Mucosa of descending colon (tissue), 3 donors: ENCODE measurements around the gene PTBP2. TPM values are rescaled to one million over a fixed set of nuclear protein-coding genes. Genes with fewer than 3 reads are reported as not detected.

Experiments
- ATAC-seq: fragments of 200-7000 bp; cut with Tn5 transposase; one replicate; pipeline ENCODE4 v1.9.1; 2020; ENCODE audit warnings: mild to moderate bottlenecking, moderate library complexity
- DNase-seq, 3 donors: peaks; one replicate each; pipeline ENCODE4 v3.0.0-alpha.2; 2020
- H3K36me3 ChIP-seq: fragments of 200-600 bp; one replicate; pipeline ENCODE4 v1.8.0; 2021; ENCODE audit warnings: low read depth, mild to moderate bottlenecking
- H3K4me1 ChIP-seq: fragments of 200-600 bp; one replicate; pipeline ENCODE4 v1.8.0; 2021; ENCODE audit warnings: low read depth, mild to moderate bottlenecking
- H3K4me3 ChIP-seq: fragments of 200-600 bp; one replicate; pipeline ENCODE4 v1.8.0; 2021; ENCODE audit warnings: mild to moderate bottlenecking
- H3K9me3 ChIP-seq: fragments of 200-600 bp; one replicate; pipeline ENCODE4 v1.8.0; 2021; ENCODE audit warnings: mild to moderate bottlenecking
- intact Hi-C, 2 donors: fragments of 100-400 bp; cut with DNase I in 1 of 2; cut with micrococcal nuclease in 1 of 2; formaldehyde crosslinking; loops; one replicate each; pipeline versions ENCODE4 v1.11.0 to v1.11.1; 2022; cut with DNase I, micrococcal nuclease
- total RNA-seq, 3 donors: library from RNA; stranded (reverse); fragmentation: NEBNext Ultra II Directional in 2 of 3; extraction: Animal tissue kit (Norgen Biotek cat#: 25700) in 2 of 3; gene quantifications; one replicate each; pipeline versions ENCODE4 v1.2.1 to v1.2.4, GENCODE V29; 2021 to 2023
- TF ChIP-seq, protein P1 (sequence below): fragments of 200-600 bp; IDR thresholded peaks from one replicate; pipeline ENCODE4 v1.8.0; 2022; ENCODE audit warnings: antibody characterized with exemption, mild to moderate bottlenecking
- donor health status: DM: no; HTN: no; CAD: no; lungs with moderate emphysema.
- donor health status: DM: no; HTN: no; CAD: no.
- donor health status: DM: no; HTN: yes; CAD: no.

Gene PTBP2
- total RNA-seq, 3 donors from 2014 or later, result 12.0 to 69.3 (median 15.9) TPM

DNA sequence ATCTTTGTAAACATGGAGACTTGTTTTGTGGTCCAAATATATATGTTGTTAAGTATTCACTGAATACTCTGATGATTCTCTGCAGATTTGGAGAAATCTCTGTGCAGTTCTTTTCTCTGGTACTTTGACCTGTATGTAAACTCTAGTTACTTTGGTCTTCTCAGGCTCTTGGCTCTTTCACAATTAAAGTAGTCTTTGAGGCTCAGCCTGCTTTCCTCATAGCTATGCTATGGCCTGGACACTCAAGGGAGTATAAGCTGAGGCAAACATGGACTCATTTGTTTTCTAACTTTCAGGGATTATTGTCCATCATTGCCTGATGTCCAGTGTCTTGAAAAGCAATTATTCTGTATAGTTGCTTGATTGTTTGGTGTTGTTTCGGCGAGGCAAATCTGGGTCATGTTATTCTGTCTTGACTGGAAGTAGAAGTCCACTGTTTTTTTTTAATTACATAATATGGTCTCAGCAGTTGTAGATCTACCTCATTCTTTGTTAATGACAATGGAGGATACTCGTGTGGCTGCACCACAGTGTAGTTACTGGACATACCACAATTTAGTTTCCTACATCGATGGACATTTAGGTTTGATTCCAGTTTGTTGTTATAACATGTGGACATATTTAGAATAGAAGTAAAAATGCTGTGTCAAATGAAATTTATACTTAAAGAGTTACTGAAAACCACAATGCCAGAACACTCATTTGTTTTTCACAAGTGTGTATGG, 9.2 kb downstream of the PTBP2 start:
- intact Hi-C loops, result no loop called here
- DNase-seq (no peak), ATAC-seq (no peak)
- H3K9me3 ChIP-seq, result no peaks in the 10 kb centered on the region
- H3K36me3 ChIP-seq, result no peaks in the 10 kb centered on the region
- H3K4me1 ChIP-seq, result no peaks in the 10 kb centered on the region
- H3K4me3 ChIP-seq, result no peak overlapping the region
- TF ChIP-seq, protein P1, sequence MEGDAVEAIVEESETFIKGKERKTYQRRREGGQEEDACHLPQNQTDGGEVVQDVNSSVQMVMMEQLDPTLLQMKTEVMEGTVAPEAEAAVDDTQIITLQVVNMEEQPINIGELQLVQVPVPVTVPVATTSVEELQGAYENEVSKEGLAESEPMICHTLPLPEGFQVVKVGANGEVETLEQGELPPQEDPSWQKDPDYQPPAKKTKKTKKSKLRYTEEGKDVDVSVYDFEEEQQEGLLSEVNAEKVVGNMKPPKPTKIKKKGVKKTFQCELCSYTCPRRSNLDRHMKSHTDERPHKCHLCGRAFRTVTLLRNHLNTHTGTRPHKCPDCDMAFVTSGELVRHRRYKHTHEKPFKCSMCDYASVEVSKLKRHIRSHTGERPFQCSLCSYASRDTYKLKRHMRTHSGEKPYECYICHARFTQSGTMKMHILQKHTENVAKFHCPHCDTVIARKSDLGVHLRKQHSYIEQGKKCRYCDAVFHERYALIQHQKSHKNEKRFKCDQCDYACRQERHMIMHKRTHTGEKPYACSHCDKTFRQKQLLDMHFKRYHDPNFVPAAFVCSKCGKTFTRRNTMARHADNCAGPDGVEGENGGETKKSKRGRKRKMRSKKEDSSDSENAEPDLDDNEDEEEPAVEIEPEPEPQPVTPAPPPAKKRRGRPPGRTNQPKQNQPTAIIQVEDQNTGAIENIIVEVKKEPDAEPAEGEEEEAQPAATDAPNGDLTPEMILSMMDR, result no peak

DNA sequence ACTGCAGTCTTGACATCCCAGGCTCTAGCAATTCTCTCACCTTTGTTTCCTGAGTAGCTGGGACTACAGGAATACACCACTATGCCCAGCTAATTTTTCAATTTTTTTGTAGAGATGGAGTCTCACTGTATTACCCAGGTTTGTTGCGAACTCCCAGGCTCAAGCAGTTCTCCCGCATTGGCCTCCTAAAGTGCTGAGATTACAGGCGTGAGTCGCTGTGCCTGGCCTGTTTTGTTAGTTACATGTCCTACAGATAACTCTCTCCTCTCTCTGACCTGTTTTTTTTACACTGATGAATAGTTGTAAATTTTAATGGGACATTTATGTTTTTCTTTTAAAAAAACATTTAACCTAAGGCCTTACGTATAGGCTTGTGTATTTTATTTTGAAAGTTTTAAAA, 19.8 kb downstream of the PTBP2 start:
- no peak for DNase-seq
- Histone ChIP-seq H3K36me3 (no peaks in the 10 kb centered on the region), H3K4me3 (no peak overlapping the region), H3K9me3 (no peaks in the 10 kb centered on the region), H3K4me1 (no peaks in the 10 kb centered on the region)
- no peak for ATAC-seq
- intact Hi-C loops, result no loop called here
- TF ChIP-seq, protein P1, result no peak

DNA sequence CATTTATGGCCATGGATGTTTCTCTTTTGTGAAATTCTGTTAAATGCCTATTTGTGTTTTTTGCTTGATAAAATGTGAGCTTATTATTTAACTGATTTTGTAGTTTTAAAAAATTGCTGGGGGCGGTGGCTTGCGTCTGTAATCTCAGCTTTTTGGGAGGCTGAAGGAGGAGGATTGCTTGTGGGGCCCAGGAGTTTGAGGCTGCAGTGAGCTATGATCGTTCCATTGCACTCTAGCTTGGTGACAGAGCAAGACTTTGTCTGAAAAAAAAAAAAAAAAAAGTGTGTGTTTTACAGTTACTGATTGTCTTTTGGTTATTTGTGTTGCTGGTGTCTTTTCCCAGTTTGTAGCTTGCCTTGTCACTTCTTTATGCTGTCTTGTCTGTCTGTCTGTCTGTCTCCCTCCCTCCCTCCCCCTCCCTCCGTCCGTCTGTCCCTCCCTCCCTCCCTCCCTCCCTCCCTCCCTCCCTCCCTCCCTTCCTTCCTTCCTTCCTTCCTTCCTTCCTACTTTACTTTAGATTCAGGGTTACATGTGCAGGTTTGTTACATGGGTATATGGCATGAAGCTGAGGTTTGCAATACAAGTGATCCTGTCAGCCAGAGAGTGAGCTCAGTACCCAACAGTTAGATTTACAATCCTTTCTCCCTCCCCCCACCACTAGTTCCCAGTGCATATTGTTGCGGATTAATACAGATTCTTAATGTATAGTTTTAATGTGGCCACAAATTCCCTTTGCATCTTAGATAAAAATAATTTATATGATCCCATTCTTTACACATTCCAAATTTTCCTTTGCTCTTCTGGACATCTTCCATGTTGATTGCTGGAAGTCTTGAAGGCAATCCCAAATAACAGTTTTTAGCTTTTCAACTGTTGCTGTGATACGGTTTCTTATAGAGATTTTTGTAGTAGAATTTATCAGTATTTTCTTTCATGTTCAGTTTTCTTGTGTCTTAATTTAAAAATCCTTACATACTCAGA, 25.1 kb downstream of the PTBP2 start:
- Histone ChIP-seq H3K4me1 (no peaks in the 10 kb centered on the region), H3K4me3 (no peak overlapping the region), H3K9me3 (no peaks in the 10 kb centered on the region), H3K36me3 (no peaks in the 10 kb centered on the region)
- ATAC-seq (no peak), DNase-seq (no peak)
- intact Hi-C loops, result no loop called here
- TF ChIP-seq, protein P1, result no peak

DNA sequence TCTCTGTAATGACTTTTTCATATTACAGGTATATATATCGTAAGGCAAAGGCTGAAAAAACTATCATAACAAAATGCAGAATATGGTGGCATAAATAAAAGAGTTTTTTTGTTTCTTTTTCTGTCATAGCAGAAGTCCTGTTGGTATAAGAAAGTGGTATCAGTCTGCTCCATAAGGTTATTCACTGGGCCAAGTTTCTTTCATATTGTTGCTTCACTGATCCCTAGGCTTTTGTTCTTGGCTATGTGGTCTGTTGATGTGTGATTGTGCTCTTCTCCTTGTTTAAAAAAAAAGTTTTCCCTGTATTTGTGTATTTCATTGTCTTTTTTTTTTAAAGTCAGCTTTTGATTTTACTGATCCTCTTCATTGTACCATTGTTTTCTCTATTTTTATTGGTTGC, 26.0 kb downstream of the PTBP2 start:
- ATAC-seq, result no peak
- intact Hi-C loops, result no loop called here
- Histone ChIP-seq H3K36me3 (no peaks in the 10 kb centered on the region), H3K4me3 (no peak overlapping the region), H3K4me1 (no peaks in the 10 kb centered on the region), H3K9me3 (no peaks in the 10 kb centered on the region)
- TF ChIP-seq, protein P1, result no peak
- DNase-seq, result no peak

DNA sequence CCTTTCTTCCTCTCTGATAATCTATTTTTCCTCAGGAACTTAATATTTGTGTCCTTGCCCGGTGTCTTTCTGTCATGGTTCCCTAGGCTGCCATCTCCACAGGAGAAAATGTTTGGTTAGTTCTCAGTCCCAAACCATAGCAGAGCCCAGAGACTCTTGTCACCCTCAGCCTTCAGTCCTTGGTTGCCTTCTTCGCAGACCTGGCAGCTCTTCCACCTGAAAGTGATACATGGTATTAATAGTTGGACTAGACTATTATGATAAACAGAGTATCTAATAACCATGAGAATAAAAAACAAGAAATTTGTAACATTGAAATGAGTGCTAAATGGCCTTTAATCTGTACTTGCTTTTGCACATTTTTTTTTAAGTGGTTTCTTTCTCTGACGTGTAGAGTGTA, 26.5 kb downstream of the PTBP2 start:
- intact Hi-C loops, result no loop called here
- Histone ChIP-seq H3K4me3 (no peak overlapping the region), H3K9me3 (no peaks in the 10 kb centered on the region), H3K36me3 (no peaks in the 10 kb centered on the region), H3K4me1 (no peaks in the 10 kb centered on the region)
- ATAC-seq, result no peak
- DNase-seq, result no peak
- TF ChIP-seq, protein P1, result no peak
